GM12878 (cell line): ENCODE results near the gene EFNB2. TPM values are rescaled to one million over a fixed set of nuclear protein-coding genes. Genes with fewer than 3 reads are reported as not detected.

ENCODE experiments used
- ATAC-seq: fragments of 200-7000 bp; cut with Tn5 transposase; 3 replicates; pipeline ENCODE4 v1.9.1; 2020; ENCODE audit warnings: mild to moderate bottlenecking, moderate library complexity
- BruUV-seq: library from RNA; stranded (reverse); fragments of 400-500 nt; replicated peaks from 2 replicates; lab custom pipeline; 2021; lab: Mats Ljungman, UMichigan
- CTCF ChIA-PET: fragments of 300-600 bp; sonication (Branson Sonifier 250); formaldehyde crosslinking; extraction: SDS; loops from one replicate; lab custom pipeline; 2021; ENCODE audit warnings: inconsistent platforms; lab: Yijun Ruan, JAX
- POLR2A ChIA-PET: fragments of 350-600 bp; formaldehyde crosslinking; extraction: SDS; loops from one replicate; lab custom pipeline; 2021; ENCODE audit warnings: inconsistent platforms; lab: Charles Lee
- RAD21 ChIA-PET: fragments of 300-600 bp; sonication (Branson Sonifier 250); formaldehyde crosslinking; loops from one replicate; lab custom pipeline; 2023; ENCODE audit warnings: antibody characterized with exemption; ENCODE audit not compliant: unreplicated experiment; lab: Charles Lee
- SMC1A ChIA-PET: fragments of 300-600 bp; sonication (Branson Sonifier 250); formaldehyde crosslinking; loops from one replicate; lab custom pipeline; 2023; ENCODE audit not compliant: unreplicated experiment, uncharacterized antibody; lab: Charles Lee
- DNase-seq: peaks from one replicate; pipeline ENCODE4 v3.0.0-alpha.2; 2011; ENCODE audit warnings: low read depth, low spot score
- FAIRE-seq: peaks from 3 replicates; lab custom pipeline; 2011; peaks lifted over from hg19 to GRCh38; lab: Jason Lieb, UNC
- H2AFZ ChIP-seq: 2 replicates; pipeline ENCODE4 v1.6.0; 2011; ENCODE audit warnings: low read depth, low read length, control low read depth; ENCODE audit not compliant: control insufficient read depth
- H3K27ac ChIP-seq: 2 replicates; pipeline ENCODE4 v1.5.1; 2011; ENCODE audit warnings: control low read depth; ENCODE audit not compliant: control insufficient read depth, insufficient read depth
- H3K27me3 ChIP-seq, 2 experiments: replicated peaks in 1 of 2; 2 replicates each; pipeline versions ENCODE4 v1.6.0 to v1.6.1; 2011; ENCODE audit warnings: low read length in 1 of 2; ENCODE audit not compliant: control insufficient read depth in 2 of 2, insufficient read depth in 2 of 2
- H3K36me3 ChIP-seq, 2 experiments: 2 replicates each; pipeline ENCODE4 v1.5.1; 2011; ENCODE audit warnings: low read length in 1 of 2; ENCODE audit not compliant: control insufficient read depth in 2 of 2, insufficient read depth in 2 of 2
- H3K4me1 ChIP-seq: 2 replicates; pipeline ENCODE4 v1.6.1; 2011; ENCODE audit warnings: mild to moderate bottlenecking, low read length, moderate library complexity, mixed read lengths; ENCODE audit not compliant: control insufficient read depth, insufficient read depth
- H3K4me2 ChIP-seq: 2 replicates; pipeline ENCODE4 v1.6.0; 2011; ENCODE audit warnings: control low read depth; ENCODE audit not compliant: control insufficient read depth, insufficient read depth
- H3K4me3 ChIP-seq: fragments of 200-600 bp; sonication (generic); 2 replicates; pipeline ENCODE4 v1.5.1; 2016
- H3K79me2 ChIP-seq: 2 replicates; pipeline ENCODE4 v1.6.0; 2011; ENCODE audit warnings: low read length; ENCODE audit not compliant: control insufficient read depth, insufficient read depth
- H3K9ac ChIP-seq: 2 replicates; pipeline ENCODE4 v1.8.0; 2011; ENCODE audit warnings: low read length, control low read depth, mixed read lengths; ENCODE audit not compliant: control insufficient read depth, insufficient read depth
- H3K9me3 ChIP-seq: replicated peaks from 3 replicates; pipeline ENCODE4 v1.5.1; 2011; ENCODE audit warnings: mild to moderate bottlenecking, low read length; ENCODE audit not compliant: control insufficient read depth, insufficient read depth
- H4K20me1 ChIP-seq: 2 replicates; pipeline ENCODE4 v1.6.0; 2011; ENCODE audit not compliant: control insufficient read depth, insufficient read depth
- BCLAF1 ChIP-seq: fragments of 450-650 bp; IDR thresholded peaks from 2 replicates; pipeline ENCODE4 v1.6.1; 2017; ENCODE audit warnings: antibody characterized with exemption, mild to moderate bottlenecking, moderate library complexity
- CBFB ChIP-seq: IDR thresholded peaks from 2 replicates; pipeline ENCODE4 v1.6.1; 2016; ENCODE audit warnings: antibody characterized with exemption, low read depth
- CHD2 ChIP-seq: IDR thresholded peaks from 2 replicates; pipeline ENCODE4 v1.6.1; 2011; ENCODE audit warnings: low read depth, low read length, improper control_type of control experiment, borderline replicate concordance
- CTCF ChIP-seq, 3 experiments: IDR thresholded peaks in 2 of 3; conservative IDR thresholded peaks in 1 of 3; 2 replicates each; pipeline ENCODE4 v1.5.1; 2011; ENCODE audit warnings: low read depth in 3 of 3, low read length in 3 of 3, mild to moderate bottlenecking in 3 of 3, control low read depth in 2 of 3, moderate library complexity in 2 of 3, inconsistent platforms in 1 of 3, mixed read lengths in 1 of 3; ENCODE audit not compliant: control insufficient read depth in 2 of 3, insufficient read depth in 1 of 3; ENCODE audit errors: extremely low read depth in 1 of 3
- ELK1 ChIP-seq: IDR thresholded peaks from 2 replicates; pipeline ENCODE4 v1.6.1; 2012; ENCODE audit warnings: low read depth, low read length, improper control_type of control experiment
- ETV6 ChIP-seq, 2 experiments: fragments of 450-650 bp in 1 of 2; IDR thresholded peaks in 1 of 2; conservative IDR thresholded peaks in 1 of 2; 2 replicates each; pipeline ENCODE4 v1.6.1; 2014; ENCODE audit warnings: antibody characterized with exemption in 1 of 2, borderline replicate concordance in 1 of 2, low read depth in 1 of 2, mild to moderate bottlenecking in 1 of 2, moderate library complexity in 1 of 2
- IKZF1 ChIP-seq: fragments of 450-650 bp; conservative IDR thresholded peaks from 2 replicates; pipeline ENCODE4 v1.6.1; 2017; ENCODE audit warnings: antibody characterized with exemption, mild to moderate bottlenecking
- NFIC ChIP-seq: IDR thresholded peaks from 2 replicates; pipeline ENCODE4 v1.6.1; 2012; ENCODE audit warnings: low read depth, mild to moderate bottlenecking, inconsistent platforms, low read length, moderate library complexity
- RELA ChIP-seq: fragments of 450-650 bp; IDR thresholded peaks from 2 replicates; pipeline ENCODE4 v1.8.0; 2014; ENCODE audit warnings: borderline replicate concordance; ENCODE audit not compliant: partially characterized antibody
- SUPT20H ChIP-seq: IDR thresholded peaks from 2 replicates; pipeline ENCODE4 v1.6.1; 2011; ENCODE audit warnings: low read depth, mild to moderate bottlenecking, low read length, moderate library complexity, borderline replicate concordance; ENCODE audit not compliant: control insufficient read depth
- SUZ12 ChIP-seq: fragments of 200-600 bp; sonication (generic); IDR thresholded peaks from one replicate; pipeline ENCODE4 v1.6.1; 2018; ENCODE audit warnings: antibody characterized with exemption, mild to moderate bottlenecking; ENCODE audit not compliant: unreplicated experiment
- TARDBP ChIP-seq: IDR thresholded peaks from 2 replicates; pipeline ENCODE4 v1.6.1; 2016; ENCODE audit warnings: borderline replicate concordance
- TCF12 ChIP-seq: IDR thresholded peaks from 2 replicates; pipeline ENCODE4 v1.6.1; 2011; ENCODE audit warnings: low read depth, mild to moderate bottlenecking, low read length
- USF1 ChIP-seq: IDR thresholded peaks from 2 replicates; pipeline ENCODE4 v1.6.1; 2011; ENCODE audit warnings: borderline replicate concordance, low read depth, mild to moderate bottlenecking, moderate library complexity, mixed read lengths, low read length; ENCODE audit not compliant: insufficient read depth; ENCODE audit errors: extremely low read length
- WGBS: methylation state at CpG from one replicate; pipeline ENCODE4 v1.1.6; 2016; ENCODE audit warnings: low lambda C conversion rate; ENCODE audit not compliant: insufficient replicate concordance, insufficient coverage; ENCODE audit errors: missing lambda C conversion rate; 5-methylcytosine and 5-hydroxymethylcytosine counted together
- in situ Hi-C: fragments of 300-500 bp; cut with MboI; formaldehyde crosslinking; loops from 9 replicates; pipeline ENCODE4 v1.14.3; 2018; ENCODE audit warnings: mixed read lengths
- intact Hi-C: fragments of 100-400 bp; cut with micrococcal nuclease; formaldehyde crosslinking; loops from one replicate; pipeline ENCODE4 v1.14.2; 2022; ENCODE audit not compliant: unreplicated experiment
- polyA plus RNA-seq, 11 experiments: library from polyadenylated mRNA; depleted of rRNA in 4 of 11; unstranded in 6 of 11; stranded (reverse) in 5 of 11; fragments of >200 nt; fragmentation: Nextera tagmentation in 4 of 11; fragmentation: Illumina TruSeq in 1 of 11; extraction: Ambion mirVana in 4 of 11; extraction: Trizol in 1 of 11; gene quantifications; 1 replicate in 1 of 11; 2 replicates in 10 of 11; pipeline versions ENCODE4 v1.2.1 to v1.2.3, GENCODE V29; 2011 to 2016; ENCODE audit warnings: inconsistent platforms in 2 of 11, missing spikeins in 2 of 11, low read depth in 1 of 11
- total RNA-seq, 4 experiments: library from RNA; depleted of rRNA in 3 of 4; stranded (reverse); fragments of >200 nt in 3 of 4; fragmentation: Illumina TruSeq in 1 of 4; extraction: Trizol in 1 of 4; gene quantifications; 2 replicates each; pipeline versions ENCODE4 v1.2.1 to v1.2.3, GENCODE V29; 2013 to 2021

Gene EFNB2
- total and polyA plus RNA-seq, 10 of the 15 experiments (the other 5 are each of a cell fraction or from before 2014, with no cell fraction given): 0.12 to 1.5 (median 0.31) TPM; not detected in 1

- TF ChIP-seq TARDBP: no peak
- no peak for TF ChIP-seq ELK1
- TF ChIP-seq SUZ12: no peak
- TF ChIP-seq TCF12: no peak
- no peak for TF ChIP-seq SUPT20H
- TF ChIP-seq BCLAF1: no peak
- no peak for TF ChIP-seq NFIC
Measured at GRCh38 chr13:106573868-106574267, 38.4 kb upstream of the EFNB2 start (continued).

GRCh38 chr13:106573284-106573846, 37.9 kb upstream of the EFNB2 start:
- ChIA-PET RAD21 (no interaction called here), CTCF (no interaction called here), SMC1A (no interaction called here), POLR2A (no interaction called here)
- Histone ChIP-seq H3K27me3 (no peaks in the 10 kb centered on the region), H3K27ac (no peak overlapping the region), H3K4me3 (no peak overlapping the region), H3K4me2 (no peak overlapping the region), H4K20me1 (no peaks in the 10 kb centered on the region), H3K4me1 (no peaks in the 10 kb centered on the region), H3K79me2 (peaks cover 2% of the 10 kb centered on the region; the same call in 1 of the 2 replicates), H2AFZ (no peak overlapping the region), H3K9ac (no peak overlapping the region), H3K36me3 (no peaks in the 10 kb centered on the region), H3K9me3 (no peaks in the 10 kb centered on the region)
- no TSS peak for BruUV-seq
- no peak for DNase-seq
- intact Hi-C loops: no loop called here
- no peak for FAIRE-seq
- in situ Hi-C loops: loop anchor here (25.0 kb wide), 1 partner anchor 1639 kb away; the partner anchor contains the start of genes ABHD13 and LIG4
- ATAC-seq: no peak
- 96% methylated on average over 8 of the region's 8 CpGs for WGBS
- TF ChIP-seq USF1 (no peak), CHD2 (no peak), IKZF1 (no peak), RELA (no peak), ETV6 (conservative IDR thresholded peaks at IDR 0.05 in 1 of 2, IDR thresholded peaks at IDR 0.05 in 1 of 2; ENCODE audit: borderline replicate concordance in 1 of 2, low read depth in 1 of 2) (no peak), CBFB (no peak), CTCF (IDR thresholded peaks at IDR 0.05 in 2 of 3, conservative IDR thresholded peaks at IDR 0.05 in 1 of 3; ENCODE audit: control insufficient read depth in 2 of 3, extremely low read depth in 1 of 3, insufficient read depth in 1 of 3, low read depth in 3 of 3, low read length in 3 of 3) (no peak)
